Tibial nerve (tissue), 4 donors: ENCODE results near the gene SYT10.

ENCODE experiments used
- EP300 ChIP-seq, 2 donors: sonication (generic); formaldehyde crosslinking; IDR thresholded peaks; one replicate each; pipeline ENCODE4 v1.6.1; 2017; ENCODE audit warnings: antibody characterized with exemption in 2 of 2, mild to moderate bottlenecking in 1 of 2
- POLR2A ChIP-seq, 2 donors: fragments of 450-650 bp; IDR thresholded peaks; one replicate each; pipeline ENCODE4 v1.6.1; 2017; ENCODE audit warnings: antibody characterized with exemption in 2 of 2, mild to moderate bottlenecking in 2 of 2, moderate library complexity in 2 of 2
- TF ChIP-seq, protein P1 (sequence below), 5 experiments: fragments of 200-600 bp in 3 of 5; fragments of 450-650 bp in 2 of 5; sonication (generic) in 3 of 5; IDR thresholded peaks; one replicate each; pipeline ENCODE4 v1.5.1; 2016 to 2019; ENCODE audit warnings: antibody characterized with exemption in 5 of 5, mild to moderate bottlenecking in 3 of 5, moderate library complexity in 2 of 5

DNA sequence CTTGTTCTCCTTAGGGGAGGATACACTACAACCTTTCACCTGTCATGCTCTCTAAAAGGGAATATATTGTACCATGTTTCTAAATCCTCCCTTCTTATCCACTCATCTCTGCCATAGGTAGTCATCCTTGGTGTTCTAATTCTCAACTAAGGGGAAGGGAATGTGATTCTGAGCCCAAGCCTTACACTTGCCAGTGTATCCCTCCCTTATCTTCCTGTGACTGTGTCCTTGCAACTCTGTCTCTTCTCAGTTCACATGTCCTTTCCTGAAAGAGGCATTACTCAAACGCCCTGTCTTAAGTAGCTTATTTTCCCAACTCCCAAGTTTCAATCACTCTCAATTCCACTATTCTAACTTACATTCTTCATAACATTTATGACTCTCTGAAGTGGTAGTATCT lies 44.5 kb upstream of the SYT10 start:
- TF ChIP-seq, protein P1, sequence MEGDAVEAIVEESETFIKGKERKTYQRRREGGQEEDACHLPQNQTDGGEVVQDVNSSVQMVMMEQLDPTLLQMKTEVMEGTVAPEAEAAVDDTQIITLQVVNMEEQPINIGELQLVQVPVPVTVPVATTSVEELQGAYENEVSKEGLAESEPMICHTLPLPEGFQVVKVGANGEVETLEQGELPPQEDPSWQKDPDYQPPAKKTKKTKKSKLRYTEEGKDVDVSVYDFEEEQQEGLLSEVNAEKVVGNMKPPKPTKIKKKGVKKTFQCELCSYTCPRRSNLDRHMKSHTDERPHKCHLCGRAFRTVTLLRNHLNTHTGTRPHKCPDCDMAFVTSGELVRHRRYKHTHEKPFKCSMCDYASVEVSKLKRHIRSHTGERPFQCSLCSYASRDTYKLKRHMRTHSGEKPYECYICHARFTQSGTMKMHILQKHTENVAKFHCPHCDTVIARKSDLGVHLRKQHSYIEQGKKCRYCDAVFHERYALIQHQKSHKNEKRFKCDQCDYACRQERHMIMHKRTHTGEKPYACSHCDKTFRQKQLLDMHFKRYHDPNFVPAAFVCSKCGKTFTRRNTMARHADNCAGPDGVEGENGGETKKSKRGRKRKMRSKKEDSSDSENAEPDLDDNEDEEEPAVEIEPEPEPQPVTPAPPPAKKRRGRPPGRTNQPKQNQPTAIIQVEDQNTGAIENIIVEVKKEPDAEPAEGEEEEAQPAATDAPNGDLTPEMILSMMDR (IDR thresholded peaks at IDR 0.05): no peak
- TF ChIP-seq POLR2A (IDR thresholded peaks at IDR 0.05): no peak
- TF ChIP-seq EP300 (IDR thresholded peaks at IDR 0.05): no peak
